Retina (tissue), 1 donor: ENCODE measurements around the gene WDR90.
A peak's percentile ranks its signal among the peaks of the same experiment; 100 is the strongest.
"Not testable (repeated sequence)": the region's sequence is repeated elsewhere in the genome, so short reads cannot be mapped to it uniquely, and the experiment has no call there.

Experiments
- DNase-seq: peaks from one replicate; pipeline ENCODE4 v3.0.0-alpha.2; 2016

Gene WDR90

GRCh38 chr16:709566-710499 is 60.7 kb downstream of the WDR90 start:
- DNase-seq, result peak; percentile 96

DNA sequence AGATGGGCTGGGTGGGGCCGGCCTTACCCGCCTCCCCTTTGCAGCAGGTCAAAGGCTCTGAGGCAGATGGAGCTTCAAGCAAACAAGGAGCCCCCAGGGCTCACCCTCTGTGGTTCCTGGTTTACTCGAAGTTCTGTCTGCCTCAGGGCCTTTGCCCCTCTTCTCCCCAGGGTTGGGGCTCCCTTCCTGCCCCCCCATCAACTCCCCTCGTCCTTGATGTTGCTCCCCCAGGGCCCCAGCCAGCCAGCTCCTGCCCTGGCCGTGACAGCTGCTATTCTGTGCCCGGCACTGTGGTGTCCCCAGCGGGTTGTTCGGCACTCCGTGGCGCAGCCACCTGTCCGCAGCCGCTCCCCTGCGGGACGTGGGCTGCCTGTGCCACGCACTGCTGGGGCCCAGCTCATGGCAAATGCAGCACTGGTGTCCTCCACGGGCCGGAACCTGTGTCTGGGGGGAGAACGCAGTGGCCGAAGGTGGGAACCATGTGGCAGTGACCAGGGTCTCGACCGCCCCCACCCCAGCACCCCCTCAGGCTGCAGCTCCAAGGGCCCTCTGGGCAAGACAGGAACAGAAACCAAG is 61.4 kb downstream of the WDR90 start:
- DNase-seq, result no peak

- DNase-seq, result no peak
Observed at GRCh38 chr16:711084-711483, 61.9 kb downstream of the WDR90 start.

DNA sequence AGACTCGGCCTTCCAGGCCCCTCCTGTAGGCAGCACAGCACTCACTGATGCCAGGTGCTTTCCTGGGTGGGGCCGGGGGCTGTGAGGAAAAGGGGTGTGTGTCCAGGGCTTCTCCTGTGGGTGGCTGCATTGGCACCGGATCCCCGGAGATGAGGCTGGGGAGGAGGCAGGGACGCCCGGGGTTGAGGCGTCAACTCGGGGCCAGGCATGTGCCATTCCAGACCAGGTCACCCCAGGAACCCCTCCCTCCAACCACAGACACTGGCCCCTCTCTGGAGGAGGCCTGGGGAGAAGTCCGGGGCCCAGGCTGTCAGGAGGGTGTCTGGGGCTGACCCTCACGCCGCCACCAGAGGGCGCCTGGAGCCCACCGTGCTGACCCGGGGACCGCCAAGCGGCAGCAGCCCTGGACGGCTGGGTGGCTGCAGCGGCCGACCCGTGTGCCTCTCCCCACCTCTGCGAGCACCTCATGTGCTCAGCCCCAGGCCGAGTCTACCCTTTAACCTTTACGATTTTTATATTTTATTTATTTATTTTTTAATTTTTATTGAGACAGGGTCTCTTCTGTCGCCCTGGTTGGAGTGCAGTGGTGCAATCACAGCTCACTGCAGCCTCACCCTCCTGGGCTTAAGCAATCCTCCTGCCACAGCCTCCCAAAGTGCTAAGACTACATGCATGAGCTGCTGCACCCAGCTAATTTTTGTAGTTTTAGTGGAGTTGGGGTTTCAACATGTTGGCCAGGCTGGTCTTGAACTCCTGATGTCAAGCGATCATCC is 62.6 kb downstream of the WDR90 start:
- DNase-seq, result peak; percentile 89

DNA sequence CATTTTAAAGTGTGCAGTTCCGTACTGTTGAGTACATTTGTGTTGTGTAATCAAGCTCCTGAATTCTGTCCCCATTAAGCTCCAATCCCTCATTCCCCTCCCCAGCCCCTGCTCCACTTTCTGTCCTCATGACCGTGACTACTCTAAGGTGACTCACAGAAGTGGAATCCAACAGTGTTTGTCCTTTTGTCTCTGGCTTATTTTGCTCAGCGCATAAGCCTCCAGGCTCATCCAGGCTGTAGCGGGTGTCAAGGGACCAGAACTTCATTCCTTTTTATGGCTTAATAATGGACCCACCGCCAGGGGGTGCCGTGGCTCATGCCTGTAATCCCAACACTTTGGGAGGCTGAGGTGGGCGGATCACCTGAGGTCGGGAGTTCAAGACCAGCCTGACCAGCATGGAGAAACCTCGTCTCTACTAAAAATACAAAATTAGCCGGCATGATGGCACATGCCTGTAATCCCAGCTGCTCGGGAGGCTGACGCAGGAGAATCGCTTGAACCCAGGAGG is 63.6 kb downstream of the WDR90 start:
- not testable (repeated sequence) for DNase-seq

- DNase-seq, result no peak
Observed at GRCh38 chr16:714079-714478, 64.9 kb downstream of the WDR90 start.

DNA sequence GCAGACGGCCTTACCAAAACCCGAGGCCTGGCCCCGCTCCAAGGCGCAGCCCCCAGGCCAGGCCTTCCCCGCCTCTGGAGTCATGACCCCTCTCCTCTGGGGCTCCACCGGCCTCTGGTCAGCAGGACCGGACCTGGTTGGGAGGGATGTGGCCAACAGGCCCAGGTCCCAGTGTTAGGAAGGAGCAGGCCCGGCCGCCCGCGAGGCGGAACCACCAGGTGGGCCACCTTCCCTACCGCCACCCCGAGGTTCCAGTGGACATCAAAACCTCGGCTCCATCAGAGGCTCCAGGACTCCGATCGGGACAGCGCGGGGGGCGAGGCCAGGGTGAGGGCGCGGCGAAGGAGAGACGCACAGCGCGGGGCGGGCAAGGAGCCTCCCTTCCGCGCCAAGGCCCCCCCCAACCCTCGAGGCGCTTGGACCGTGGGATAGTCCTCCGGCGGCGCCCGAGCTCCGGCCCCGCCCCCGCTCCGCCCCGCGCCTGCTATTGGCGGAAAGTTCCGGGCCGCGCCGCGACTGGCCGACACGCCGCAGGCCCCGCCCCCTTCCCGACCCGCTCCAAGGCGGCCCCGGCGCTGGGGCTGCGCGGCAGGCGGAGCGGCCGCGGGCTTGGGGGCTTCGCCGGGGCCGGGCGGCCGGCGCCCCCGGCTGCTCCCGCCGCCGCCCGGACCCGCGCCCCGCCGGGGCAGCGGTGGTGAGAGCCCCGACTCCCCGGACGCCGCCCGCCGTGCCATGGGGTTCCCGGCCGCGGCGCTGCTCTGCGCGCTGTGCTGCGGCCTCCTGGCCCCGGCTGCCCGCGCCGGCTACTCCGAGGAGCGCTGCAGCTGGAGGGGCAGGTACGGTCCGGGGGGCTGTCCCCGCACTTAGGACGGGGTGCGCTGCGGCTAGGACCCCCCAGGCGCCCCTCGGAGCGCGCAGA is 65.7 kb downstream of the WDR90 start, which contains the start of gene METRN:
Gene METRN (plus strand): TSS at position 561 of the 919 bp plus-strand sequence. CDS start 172 bp downstream, at position 733.
- peak; percentile 86 for DNase-seq

DNA sequence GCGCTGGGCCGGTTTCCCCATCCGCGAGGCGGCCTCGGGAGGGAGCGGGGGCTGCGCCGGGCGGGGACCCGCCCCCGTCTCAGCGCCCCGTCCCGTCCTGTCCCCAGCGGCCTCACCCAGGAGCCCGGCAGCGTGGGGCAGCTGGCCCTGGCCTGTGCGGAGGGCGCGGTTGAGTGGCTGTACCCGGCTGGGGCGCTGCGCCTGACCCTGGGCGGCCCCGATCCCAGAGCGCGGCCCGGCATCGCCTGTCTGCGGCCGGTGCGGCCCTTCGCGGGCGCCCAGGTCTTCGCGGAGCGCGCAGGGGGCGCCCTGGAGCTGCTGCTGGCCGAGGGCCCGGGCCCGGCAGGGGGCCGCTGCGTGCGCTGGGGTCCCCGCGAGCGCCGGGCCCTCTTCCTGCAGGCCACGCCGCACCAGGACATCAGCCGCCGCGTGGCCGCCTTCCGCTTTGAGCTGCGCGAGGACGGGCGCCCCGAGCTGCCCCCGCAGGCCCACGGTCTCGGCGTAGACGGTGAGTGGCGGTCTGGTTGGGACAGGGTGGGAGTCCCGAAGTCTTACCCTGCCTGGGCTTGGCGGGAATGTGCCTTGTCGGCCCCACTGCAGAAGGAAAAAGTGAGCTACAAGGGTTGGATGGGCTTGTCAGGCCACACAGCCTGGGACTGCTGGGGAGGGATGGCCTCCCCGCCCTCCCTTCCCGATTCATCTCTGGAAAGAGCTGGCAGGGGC is 66.5 kb downstream of the WDR90 start:
- no peak for DNase-seq

- peak; percentile 89 for DNase-seq
Observed at GRCh38 chr16:716200-716568, 67.0 kb downstream of the WDR90 start.

- DNase-seq, result no peak
Observed at GRCh38 chr16:716768-717325, 67.7 kb downstream of the WDR90 start.
